ENCODE data around the gene ZXDC. TPM values are rescaled to one million over a fixed set of nuclear protein-coding genes. Genes with fewer than 3 reads are reported as not detected.

ZXDC gene
- total and polyA plus RNA-seq, 2 donors from 2014 or later, result 11.4 to 44.8 TPM

- intact Hi-C loops (cut with DNase I), result no loop called here
- peak in 1 of 5 donors; percentile 21 for DNase-seq
- FAIRE-seq, result no peak
- H3K27ac ChIP-seq (ENCODE audit: low read depth in 2 of 2, low read length in 2 of 2), result no peak overlapping the region
- no peaks in the 10 kb centered on the region for H3K9me3 ChIP-seq (ENCODE audit: control insufficient read depth in 2 of 3, insufficient read depth in 1 of 3, low read length in 3 of 3)
- H3K4me1 ChIP-seq (ENCODE audit: control insufficient read depth in 2 of 3, insufficient read depth in 2 of 3, low read depth in 1 of 3, low read length in 3 of 3), result no peaks in the 10 kb centered on the region
- no peaks in the 10 kb centered on the region for H3K36me3 ChIP-seq (ENCODE audit: control insufficient read depth in 2 of 3, insufficient read depth in 3 of 3, low read length in 3 of 3)
- no peaks in the 10 kb centered on the region for H3K27me3 ChIP-seq (ENCODE audit: control insufficient read depth, insufficient read depth, low read length)
- H3K9ac ChIP-seq (ENCODE audit: low read length in 3 of 3), result no peak overlapping the region
- TF ChIP-seq CTCF (IDR thresholded peaks at IDR 0.05; ENCODE audit: borderline replicate concordance, extremely low read depth, insufficient read depth), result no peak
- H3K4me3 ChIP-seq (ENCODE audit: low read length in 3 of 3), result no peak overlapping the region
Measured at GRCh38 chr3:126493051-126493450, 17.4 kb upstream of the ZXDC start.

- H3K27me3 ChIP-seq (ENCODE audit: control insufficient read depth, insufficient read depth, low read length), result no peaks in the 10 kb centered on the region
- no peak overlapping the region for H3K27ac ChIP-seq (ENCODE audit: low read depth in 2 of 2, low read length in 2 of 2)
- no peak overlapping the region for H3K9ac ChIP-seq (ENCODE audit: low read length in 3 of 3)
- DNase-seq, result peak in 1 of 5 donors; percentile 51
- H3K4me1 ChIP-seq (ENCODE audit: control insufficient read depth in 2 of 3, insufficient read depth in 2 of 3, low read depth in 1 of 3, low read length in 3 of 3), result peaks cover 0 to 3% (median 0%) of the 10 kb centered on the region in 3 donors
- no peaks in the 10 kb centered on the region for H3K36me3 ChIP-seq (ENCODE audit: control insufficient read depth in 2 of 3, insufficient read depth in 3 of 3, low read length in 3 of 3)
- no peak for TF ChIP-seq CTCF (IDR thresholded peaks at IDR 0.05; ENCODE audit: borderline replicate concordance, extremely low read depth, insufficient read depth)
- intact Hi-C loops (cut with DNase I), result no loop called here
- FAIRE-seq, result no peak
- no peaks in the 10 kb centered on the region for H3K9me3 ChIP-seq (ENCODE audit: control insufficient read depth in 2 of 3, insufficient read depth in 1 of 3, low read length in 3 of 3)
- no peak overlapping the region for H3K4me3 ChIP-seq (ENCODE audit: low read length in 3 of 3)
Measured at GRCh38 chr3:126491221-126492013, 15.7 kb upstream of the ZXDC start.

GRCh38 chr3:126490619-126491018, 14.9 kb upstream of the ZXDC start:
- Histone ChIP-seq H3K4me1 (ENCODE audit: control insufficient read depth in 2 of 3, insufficient read depth in 2 of 3, low read depth in 1 of 3, low read length in 3 of 3) (peaks cover 0 to 3% (median 0%) of the 10 kb centered on the region in 3 donors), H3K36me3 (ENCODE audit: control insufficient read depth in 2 of 3, insufficient read depth in 3 of 3, low read length in 3 of 3) (no peaks in the 10 kb centered on the region), H3K9me3 (ENCODE audit: control insufficient read depth in 2 of 3, insufficient read depth in 1 of 3, low read length in 3 of 3) (no peaks in the 10 kb centered on the region), H3K27me3 (ENCODE audit: control insufficient read depth, insufficient read depth, low read length) (no peaks in the 10 kb centered on the region), H3K9ac (ENCODE audit: low read length in 3 of 3) (no peak overlapping the region), H3K27ac (ENCODE audit: low read depth in 2 of 2, low read length in 2 of 2) (no peak overlapping the region), H3K4me3 (ENCODE audit: low read length in 3 of 3) (no peak overlapping the region)
- no peak for TF ChIP-seq CTCF (IDR thresholded peaks at IDR 0.05; ENCODE audit: borderline replicate concordance, extremely low read depth, insufficient read depth)
- DNase-seq, result peak in 2 of 5 donors; percentile 11 to 27
- FAIRE-seq, result no peak
- intact Hi-C loops (cut with DNase I), result no loop called here
